ENCODE measurements around the gene SBF1. TPM values are rescaled to one million over a fixed set of nuclear protein-coding genes. Genes with fewer than 3 reads are reported as not detected.
A peak's percentile ranks its signal among the peaks of the same experiment; 100 is the strongest.

SBF1 gene
- total RNA-seq, 1 donor from 2014 or later, result 121 TPM

DNA sequence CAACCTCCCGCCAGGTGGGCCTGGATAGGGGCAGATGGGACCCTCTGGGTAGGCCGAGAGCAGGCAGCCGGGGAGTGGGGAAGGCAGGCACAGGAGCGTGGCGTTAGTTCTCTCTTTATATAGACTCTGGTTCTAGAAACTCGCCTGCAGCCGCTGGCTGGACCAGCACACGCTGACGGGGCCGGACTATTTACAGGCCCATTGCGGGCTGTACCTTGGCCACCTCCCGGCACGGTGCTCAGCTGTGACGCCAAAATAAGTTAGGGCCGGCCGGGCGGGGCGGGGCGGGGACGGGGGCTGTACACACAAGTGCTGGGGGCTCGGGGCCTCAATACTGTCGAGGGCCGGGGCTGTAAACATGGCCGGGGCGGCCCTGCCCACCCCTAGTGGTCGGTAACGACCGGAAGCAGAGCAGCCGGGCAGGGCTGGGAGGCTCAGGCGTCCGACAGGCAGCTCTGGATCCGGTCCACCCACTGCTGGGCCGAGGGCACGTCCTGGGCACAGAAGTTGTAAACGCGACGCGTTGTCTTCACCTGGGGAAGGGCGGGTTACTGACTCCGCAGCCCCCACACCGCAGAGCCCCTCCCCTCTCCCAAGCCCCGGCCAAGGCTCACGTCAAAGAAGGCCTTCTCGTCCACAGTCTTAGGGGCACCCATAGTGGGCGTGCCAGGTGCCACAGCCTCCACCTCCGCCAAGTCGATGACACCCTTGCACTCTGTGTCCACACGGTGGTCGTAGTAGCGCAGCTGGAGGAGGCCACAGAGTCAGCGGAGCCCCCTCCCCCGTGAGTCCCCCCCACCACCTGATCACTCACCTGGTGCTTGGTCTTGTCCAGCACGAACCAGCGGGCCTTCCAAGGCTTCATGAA is 27.9 kb downstream of the SBF1 start:
- DNase-seq (ENCODE audit: low read depth), result no peak

DNA sequence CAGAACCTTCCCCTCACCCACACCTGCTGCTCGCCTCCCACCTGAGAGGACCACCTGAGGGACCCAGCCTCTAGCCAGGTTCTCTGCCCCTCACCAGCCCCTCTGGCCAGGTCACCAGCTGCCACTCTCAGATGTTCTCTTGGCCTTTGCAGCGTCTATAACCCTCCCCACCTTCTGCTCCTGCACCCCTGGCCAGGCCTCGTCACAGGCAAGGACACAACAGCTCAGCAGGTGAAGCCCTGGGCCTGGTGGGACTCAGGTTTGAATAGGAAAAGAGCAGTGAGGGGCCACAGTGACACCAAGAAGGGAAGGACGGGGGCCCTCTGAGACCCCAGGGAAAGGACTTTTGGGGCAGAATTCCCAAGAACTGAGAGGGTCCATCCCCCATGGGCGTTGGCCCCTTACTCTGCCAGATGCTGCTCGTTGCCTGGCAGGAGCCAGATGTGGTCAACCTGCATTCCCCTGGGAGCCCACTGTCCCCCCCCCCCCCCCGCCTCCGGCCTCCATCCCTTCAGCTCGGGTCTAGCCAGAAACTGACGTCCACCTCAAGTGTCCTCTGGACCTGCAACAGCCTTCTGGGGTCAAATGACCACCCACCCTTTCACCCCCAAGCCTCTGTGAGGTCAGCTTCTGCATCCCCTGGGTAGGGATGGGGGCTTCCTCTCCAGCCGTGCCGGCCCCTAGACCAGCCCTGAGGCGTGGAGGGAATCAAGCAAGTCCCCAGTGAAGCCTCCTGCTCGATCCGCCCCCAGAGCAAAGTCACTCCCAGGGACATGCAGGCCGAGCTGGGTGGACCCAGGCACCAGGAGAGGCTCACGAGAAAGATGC is 28.7 kb downstream of the SBF1 start:
- no peak for DNase-seq (ENCODE audit: low read depth)

DNA sequence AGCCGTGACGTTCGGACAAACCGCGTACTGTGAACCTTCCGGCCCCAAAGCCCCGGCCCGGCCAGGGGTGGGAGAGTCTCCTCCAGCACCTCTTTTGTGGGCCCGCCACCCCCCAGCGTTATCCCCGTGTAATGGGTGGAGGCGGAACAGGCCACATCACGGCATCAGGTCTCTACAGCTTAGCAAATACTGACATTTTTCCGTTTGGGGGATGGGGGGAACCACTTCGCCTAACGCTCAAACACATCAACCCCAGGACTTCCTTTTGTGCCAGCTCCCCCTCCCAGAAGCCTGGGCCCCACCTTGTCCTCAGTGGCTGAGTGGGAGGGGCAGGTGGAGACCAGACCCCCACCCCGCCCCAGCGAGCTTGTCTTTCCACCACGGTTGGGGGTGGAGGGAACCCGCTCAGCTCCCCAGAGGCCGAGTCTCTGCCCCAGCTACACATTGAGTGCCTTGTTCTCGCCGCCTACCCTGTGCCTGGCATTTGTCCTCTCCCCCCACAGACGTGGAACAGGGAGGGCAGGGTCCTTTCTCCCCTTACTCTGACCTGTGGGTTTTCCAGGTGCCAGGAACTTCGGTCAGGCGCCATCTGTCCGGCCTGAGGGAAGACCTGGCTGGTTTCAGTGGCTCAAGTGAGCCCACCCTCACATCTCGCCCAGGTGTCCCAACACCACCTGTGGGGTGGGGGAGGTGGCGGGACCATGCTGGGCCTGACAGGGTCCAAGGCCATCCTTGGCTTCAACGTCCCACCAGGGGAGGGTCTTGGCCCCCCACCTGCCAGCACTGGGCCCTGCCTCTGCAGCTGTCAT is 29.6 kb downstream of the SBF1 start:
- DNase-seq (ENCODE audit: low read depth), result no peak

DNA sequence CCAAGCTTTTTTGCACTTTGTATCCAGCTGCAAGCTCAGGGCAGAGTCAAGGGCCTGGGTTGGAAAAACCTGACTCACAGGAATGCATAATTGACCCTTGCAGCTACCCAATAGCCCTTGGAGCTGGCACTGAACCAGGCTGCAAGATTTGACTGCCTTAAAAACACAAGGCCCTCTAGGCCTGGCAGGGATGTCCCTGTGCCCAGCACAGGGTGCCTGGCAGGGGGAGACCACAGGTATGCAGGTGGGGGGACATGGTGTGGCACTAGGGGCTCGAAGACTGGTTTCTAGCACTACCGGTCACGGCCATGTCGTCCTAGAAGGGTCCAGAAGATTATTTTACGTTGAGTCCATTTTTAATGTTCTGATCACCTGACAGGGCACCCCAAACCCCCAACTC is 30.2 kb downstream of the SBF1 start:
- peak; percentile 44 for DNase-seq (ENCODE audit: low read depth)

DNA sequence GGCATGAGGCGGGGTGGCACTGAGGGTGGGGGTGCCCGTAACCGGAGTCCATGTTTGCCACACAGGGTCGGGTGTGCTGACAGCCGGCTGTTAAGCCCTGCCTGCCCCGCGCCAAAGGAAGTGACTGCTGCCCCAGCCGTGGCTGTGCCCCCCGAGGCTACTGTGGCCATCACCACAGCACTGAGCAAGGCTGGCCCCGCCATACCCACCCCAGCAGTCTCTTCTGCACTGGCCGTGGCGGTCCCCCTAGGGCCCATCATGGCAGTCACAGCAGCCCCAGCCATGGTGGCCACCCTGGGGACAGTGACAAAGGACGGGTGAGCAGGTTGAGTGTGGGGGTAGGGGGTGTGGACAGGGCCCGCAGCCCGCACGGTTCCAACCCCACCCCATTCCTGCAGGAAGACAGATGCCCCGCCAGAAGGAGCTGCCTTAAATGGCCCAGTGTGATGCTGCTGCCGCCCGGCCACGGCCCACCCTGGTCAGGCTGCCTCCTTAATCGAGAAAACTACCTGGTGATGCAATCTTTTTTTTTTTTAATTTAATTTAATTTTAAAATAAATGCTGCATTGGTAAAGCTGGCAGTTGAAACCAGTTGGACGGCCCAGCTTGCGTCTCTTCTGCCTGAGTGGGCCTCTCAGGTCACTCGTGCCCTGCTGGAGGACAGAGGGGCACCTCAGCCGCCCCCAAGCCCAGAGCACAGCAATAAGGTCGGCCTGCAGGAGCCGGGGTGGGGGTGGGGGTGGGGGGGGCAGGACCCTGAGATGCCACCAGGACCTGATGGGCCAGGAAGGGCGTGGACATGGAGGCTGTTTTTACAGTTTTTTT is 30.8 kb downstream of the SBF1 start:
- no peak for DNase-seq (ENCODE audit: low read depth)

DNA sequence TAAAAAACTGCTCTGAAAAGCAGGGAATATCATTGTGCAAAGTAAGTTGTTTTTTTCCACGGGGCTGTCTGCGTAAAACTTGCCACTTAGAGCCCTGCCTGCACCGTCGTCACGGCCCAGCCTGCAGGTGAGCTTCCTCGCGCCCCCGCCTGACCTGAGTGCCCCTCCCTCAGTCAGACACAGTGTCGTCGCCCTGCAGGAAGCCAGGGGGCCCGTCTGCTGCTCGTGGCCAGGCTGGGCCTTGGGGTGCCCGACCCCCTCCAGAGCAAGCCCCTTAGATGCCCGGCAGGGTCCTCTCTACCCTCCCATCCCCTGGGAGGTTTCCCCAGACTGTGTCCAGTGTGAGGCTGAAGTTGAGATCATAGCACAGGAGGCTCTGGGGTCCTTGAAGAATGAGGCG is 31.6 kb downstream of the SBF1 start:
- no peak for DNase-seq (ENCODE audit: low read depth)

DNA sequence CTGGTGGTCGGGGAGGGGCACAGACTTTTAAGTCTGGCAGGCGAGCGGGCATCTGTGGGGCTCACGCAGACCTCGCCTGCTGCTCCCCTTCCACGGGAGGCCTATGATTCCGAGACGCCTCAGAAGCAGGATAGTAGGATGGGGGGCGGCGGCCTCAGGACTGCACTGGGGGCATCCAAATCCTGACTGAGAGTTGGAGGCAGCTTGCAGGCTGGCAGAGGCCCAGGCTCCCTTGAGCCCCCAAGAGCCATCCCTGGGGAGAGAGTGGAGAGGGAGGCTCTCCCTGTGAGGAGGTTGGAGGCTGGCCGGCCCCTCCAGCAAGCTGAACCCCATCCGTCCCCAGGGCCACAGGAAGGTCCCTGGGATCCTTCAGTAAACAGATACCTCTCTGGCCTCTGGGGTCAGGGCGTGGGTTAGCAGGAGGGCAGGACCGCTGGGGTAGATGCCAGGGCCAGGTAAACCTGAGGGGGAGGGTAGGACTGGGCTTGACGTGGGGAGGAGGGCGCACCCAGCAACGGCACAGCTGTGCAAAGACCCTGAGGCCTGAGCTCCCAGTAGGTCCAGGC is 33.3 kb downstream of the SBF1 start:
- DNase-seq (ENCODE audit: low read depth), result no peak

DNA sequence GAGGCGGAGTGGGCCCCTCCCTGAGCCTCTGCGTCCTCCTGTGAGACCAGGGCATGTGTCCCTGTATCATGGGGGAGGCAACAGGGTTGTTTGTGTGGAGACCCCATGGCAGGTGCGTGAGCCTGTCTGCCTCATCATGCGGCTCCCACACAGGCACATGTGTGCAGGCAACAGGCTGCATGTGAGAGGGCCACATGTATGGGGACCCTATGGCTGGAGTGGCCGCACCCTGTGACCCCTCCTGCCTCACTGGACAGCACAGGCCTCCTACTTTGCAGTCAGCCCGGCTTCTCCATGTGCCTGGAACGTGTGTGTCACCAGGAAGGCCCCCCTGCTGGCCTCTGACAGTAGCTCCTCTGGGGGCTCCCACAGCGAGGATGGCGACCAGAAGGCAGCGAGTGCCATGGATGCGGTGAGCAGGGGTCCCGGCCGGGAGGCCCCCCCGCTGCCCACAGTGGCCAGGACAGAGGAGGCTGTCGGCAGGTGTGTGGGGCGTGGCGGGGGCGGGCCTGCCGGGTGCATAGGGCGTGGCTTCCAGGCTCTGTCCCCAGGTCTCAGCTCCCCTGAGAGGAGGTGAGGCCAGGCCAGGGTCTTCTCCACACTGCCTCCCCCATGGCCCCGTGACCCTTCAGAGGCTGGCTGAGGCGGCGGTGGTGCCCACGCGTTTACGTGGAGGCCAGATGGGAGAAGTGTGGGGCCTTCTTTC is 34.1 kb downstream of the SBF1 start:
- no peak for DNase-seq (ENCODE audit: low read depth)

DNA sequence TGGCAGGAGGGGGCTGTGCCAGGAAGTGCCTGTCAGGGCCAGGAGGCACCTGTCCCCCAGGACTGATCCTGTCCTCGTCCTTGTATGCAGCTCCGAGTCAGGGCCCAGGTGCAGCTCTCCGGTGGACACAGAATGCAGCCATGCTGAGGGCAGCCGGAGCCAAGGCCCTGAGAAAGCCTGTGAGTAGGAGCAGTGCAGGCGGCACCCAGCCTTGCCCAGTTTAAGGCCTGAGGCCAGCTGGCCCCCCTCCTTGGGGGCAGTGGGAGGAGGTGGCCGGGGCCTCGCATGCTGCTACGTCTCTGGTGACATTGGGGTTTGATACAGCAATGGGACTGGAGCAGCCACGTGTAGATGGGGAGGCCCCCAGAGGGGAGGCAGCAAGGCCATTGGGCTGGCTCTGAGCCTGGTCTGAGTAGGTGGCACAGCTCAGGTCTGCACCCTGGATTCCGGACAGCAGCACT is 34.9 kb downstream of the SBF1 start:
- no peak for DNase-seq (ENCODE audit: low read depth)

DNA sequence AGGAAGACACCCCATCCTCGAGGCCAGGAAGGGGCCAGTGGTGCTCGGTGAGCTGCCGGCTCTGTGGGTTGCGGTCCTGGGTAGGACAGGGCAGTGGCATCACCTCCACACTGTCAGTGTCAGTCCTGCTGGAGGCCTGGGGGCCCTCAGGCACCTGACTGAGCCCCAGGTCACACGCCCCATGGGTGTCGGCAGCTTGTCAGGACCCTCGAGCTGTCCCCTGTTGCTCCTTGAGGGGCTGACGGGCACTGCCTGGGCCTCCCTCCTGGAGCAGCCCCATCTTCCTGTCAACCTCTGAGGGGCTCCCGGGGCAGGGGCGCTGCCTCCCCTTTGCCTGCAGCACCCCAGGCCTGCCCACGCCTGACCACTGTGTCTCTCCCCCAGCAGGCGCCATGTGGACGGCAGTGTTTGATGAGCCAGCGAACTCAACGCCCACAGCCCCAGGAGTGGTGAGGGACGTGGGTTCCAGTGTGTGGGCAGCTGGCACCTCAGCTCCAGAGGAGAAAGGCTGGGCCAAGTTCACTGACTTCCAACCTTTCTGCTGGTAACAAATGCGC is 35.4 kb downstream of the SBF1 start:
- DNase-seq (ENCODE audit: low read depth), result peak; percentile 26

DNA sequence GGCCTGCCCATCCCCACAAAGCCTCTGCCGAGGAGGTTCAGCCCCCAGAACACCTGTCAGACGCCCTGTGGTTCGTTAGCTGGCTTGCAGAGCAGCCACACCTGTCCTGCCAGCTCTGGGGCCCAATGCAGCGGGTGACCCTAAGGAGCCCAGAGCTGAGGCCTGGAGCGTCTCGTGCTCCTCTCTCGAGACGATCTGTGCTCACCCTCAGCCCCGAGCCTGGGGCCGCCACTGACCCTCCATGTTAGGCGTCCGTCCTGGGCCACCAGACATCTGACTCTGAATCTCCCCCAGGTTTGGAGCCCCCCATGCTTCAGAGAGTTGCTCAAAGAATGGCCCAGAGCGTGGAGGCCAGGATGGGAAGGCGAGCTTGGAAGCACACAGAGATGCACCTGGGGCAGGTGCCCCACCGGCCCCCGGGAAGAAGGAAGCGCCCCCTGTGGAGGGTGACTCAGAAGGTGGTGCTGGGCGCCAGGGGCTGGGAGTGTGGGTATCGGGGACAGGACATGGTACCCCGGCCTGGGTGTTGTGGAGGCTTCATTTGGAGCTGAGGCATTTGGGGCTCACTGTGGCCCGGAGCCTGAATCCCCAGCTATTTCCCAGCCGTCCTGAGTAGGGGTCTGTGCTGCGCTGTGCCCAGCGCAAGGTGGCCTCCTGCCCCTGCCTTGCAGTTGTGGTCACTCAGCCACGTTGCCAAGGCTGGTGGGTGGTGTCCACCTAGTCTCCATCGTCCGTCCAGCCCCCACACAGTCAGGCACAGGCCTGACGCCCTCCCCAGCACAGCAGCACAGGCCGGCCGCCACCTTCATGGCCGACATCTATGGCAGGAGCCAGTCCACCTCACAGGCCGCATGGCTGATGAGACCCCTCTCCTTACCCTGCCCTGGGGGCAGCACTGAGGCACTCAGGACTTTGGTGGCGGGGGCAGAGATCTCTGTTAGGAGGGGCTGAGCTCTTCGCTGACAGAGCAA is 36.2 kb downstream of the SBF1 start:
- peak; percentile 38 for DNase-seq (ENCODE audit: low read depth)

DNA sequence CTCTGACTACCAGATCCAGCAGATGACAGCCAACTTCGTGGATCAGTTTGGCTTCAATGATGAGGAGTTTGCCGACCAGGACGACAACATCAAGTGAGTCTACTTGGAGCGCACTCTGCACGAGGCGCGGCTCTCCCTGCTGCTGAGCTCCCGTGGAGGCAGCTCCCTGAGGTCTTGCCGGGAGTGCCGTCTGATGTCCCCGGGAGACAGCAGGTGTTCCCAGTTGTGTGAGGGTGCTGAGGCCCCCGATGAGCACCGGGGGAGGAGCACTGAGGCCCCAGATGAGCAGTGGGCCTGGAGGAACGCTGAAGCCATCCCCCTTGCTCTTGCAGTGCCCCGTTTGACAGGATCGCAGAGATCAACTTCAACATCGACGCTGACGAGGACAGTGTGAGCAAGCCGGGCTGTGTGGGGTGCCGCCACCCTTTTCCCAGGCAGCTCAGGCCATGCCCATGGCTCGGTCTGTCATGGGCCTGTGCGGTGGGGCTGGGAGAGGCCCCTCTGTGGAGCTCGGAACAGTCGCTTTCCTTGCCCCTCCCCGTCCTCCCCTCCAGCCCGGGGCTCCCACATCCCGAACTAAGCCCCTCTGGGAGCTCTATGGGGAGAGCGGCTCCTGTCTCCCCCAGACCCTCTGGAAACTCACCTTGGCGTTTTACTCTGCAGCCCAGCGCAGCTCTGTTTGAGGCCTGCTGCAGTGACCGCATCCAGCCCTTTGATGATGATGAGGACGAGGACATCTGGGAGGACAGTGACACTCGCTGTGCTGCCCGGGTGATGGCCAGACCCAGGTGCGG is 37.1 kb downstream of the SBF1 start:
- no peak for DNase-seq (ENCODE audit: low read depth)

DNA sequence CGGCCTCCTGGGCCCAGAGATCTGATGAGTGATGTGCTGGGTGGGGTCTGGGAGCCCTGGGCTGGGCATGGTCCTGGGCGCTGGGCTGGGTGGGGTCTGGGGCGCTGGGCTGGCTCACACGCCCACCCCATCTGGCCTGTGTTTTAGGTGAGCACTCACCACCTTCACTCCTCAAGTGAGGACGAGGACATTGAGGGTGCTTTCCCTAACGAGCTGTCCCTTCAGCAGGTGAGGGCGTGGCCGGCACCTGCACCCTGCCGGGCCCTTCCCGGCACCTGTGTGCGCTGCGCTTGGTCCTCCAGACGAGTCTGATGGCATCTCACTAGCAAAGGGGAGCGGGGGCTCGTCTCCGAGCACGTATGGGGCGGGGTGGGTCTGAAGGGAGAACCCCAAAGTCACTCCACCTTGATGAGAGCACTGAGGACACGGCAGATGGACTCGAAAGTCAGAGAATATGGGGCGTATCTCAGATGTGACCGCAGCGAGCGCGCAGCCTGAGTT is 37.9 kb downstream of the SBF1 start:
- DNase-seq (ENCODE audit: low read depth), result no peak

DNA sequence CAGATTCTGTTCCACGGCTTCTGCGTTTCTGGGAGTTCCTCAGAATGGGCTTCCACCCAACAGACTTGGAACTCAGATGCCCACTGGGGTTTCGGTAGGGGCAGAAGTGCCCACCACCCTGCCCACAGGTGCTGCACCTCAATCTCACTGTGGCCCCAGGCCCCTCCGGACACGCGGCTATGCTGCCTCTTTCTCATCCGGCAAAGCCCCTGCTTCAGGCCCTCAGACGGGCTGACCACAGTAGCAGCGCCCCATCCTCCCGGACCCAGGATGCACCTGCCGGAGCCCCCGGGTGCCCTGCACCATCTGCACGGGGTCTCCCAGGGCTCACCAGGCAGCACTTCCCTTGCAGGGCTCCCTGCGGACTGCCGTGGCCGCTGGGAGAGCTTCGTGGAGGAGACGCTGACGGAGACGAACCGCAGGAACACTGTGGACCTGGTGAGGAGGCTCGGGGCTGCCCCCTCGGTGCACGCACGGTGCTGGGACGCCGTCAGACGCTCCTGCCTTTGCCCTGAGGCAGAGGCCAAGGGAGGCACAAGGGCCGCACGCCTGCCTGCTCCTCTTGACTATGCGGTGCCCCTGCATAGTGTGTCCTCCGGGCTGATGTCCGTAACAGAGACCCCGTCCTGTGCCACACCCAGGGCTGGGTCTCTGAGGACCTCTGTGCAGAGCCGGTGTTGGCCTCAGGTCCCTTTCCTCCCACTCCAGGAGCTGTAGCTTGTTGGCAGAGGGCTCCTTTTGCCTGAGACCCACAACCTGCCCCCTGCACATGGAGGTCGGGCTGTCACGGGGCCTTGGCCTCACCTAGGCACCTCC is 38.6 kb downstream of the SBF1 start:
- no peak for DNase-seq (ENCODE audit: low read depth)

DNA sequence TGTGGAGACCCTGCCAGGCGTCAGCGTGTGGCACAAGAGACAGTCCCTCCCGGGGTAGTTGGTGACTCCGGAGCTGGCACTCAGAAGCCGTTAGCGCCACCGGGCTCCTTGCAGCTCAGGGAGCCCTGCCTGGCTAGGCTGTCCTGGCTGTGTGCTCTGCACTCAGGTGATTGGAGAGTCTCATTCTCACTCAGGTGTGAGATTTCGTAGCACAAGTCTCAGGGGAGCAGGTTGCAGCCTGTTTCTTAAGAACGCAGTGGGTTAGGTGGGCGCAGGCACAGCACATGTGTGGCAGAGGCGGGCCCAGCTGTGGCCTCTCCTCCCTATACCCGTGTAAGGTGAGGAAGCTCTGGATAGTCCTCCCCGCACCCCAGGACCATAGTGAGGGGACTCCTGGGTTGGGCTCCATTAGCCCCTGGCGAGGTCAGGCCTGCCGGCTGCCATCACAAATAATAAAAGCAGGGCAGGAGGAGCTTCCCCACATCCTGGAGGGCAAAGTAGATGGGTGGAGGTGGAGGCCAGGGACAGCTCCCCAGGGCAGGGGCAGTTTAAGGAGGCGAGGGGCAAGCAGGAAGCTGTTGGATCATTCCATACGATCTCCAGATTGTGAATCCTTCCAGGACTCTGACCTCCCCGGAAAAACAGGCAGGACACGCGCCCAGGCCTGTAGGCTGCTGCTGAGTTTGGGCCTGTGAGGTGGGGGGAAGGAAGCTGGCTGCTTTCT is 39.4 kb downstream of the SBF1 start:
- DNase-seq (ENCODE audit: low read depth), result no peak

Data from myocyte (in vitro differentiated cells).